GM18520 (cell line): ENCODE data around the gene GDPD2.
"Not testable (repeated sequence)": the region's sequence is repeated elsewhere in the genome, so short reads cannot be mapped to it uniquely, and the experiment has no call there.

Experiments used
- ATAC-seq: cut with Tn5 transposase; IDR thresholded peaks from one replicate; pipeline ENCODE4 v1.9.1; 2021; ENCODE audit not compliant: unreplicated experiment

The GDPD2 gene

DNA sequence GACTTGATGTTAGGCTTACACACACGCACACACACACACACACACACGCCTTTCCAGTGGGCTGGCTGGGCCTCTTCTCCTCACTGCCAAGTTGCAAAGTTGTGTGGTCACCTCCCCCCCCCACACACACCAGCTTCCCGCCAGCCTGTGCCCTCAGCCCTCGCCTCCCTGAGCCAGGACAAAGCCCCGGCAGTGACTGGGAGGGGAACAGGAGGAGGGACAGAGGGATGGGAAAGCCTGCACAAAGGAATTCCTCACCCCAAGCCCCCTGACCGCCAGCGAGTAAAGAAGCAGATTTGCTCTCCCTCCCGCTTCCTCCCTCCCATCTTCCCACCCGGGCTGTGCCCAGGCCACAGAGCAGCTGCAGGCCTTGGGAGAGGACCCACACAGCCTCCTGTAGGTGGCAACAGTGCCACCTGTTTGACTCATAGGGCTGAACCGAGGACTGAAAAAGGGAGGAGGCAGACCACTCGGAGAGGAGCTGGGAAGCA is at the start of gene GDPD2:
GDPD2 (plus strand) TSS at position 464 of the 491 bp plus-strand sequence. CDS start 1,671 bp downstream, outside the sequence.
- no peak for ATAC-seq

- ATAC-seq = no peak
Measured at GRCh38 chrX:70386235-70386634, 36.9 kb upstream of the GDPD2 start.

DNA sequence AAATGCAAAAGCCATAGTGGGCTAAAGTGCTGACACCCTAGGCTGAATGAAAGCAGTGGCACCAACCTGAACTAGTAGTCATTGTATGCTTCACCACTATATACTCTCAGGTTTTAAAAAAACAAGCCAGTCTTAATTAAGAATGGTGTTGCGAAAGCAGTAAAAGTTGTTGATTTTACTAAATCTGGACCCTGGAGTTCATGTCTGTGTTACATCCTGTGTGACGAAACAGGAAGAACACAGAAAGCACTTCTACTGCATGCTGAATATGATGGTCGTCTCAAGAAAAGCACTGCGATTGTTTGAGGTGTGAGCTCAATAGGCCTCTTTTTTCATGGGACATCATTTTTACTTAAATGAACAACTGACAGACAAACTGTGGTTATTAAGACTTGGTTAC is 24.2 kb upstream of the GDPD2 start:
- no peak for ATAC-seq

- not testable (repeated sequence) for ATAC-seq
Measured at GRCh38 chrX:70400181-70400580, 22.9 kb upstream of the GDPD2 start.

- ATAC-seq = no peak
Measured at GRCh38 chrX:70402721-70403120, 20.4 kb upstream of the GDPD2 start.

DNA sequence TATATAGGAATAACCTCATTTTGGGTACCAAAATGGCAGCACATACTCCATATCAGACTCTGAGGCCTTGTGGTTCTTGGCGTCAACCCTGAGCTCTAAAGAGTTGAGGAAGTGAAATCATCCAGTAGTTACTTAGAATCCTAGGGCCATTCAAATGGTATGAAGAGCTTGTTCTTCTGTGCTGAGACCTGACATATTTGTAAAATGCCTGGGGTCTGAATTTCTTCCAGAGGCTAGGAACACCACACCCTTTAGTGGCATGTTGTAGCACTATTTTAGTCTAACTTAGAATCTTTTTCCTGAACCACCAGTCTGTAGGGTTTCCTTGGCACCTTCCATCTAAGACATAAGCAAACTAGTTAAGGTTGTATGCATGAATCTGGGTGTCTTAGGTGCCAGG is 18.1 kb upstream of the GDPD2 start:
- ATAC-seq = no peak

- no peak for ATAC-seq
Measured at GRCh38 chrX:70410921-70411320, 12.2 kb upstream of the GDPD2 start.

GRCh38 chrX:70411475-70411874 is 11.6 kb upstream of the GDPD2 start:
- no peak for ATAC-seq

DNA sequence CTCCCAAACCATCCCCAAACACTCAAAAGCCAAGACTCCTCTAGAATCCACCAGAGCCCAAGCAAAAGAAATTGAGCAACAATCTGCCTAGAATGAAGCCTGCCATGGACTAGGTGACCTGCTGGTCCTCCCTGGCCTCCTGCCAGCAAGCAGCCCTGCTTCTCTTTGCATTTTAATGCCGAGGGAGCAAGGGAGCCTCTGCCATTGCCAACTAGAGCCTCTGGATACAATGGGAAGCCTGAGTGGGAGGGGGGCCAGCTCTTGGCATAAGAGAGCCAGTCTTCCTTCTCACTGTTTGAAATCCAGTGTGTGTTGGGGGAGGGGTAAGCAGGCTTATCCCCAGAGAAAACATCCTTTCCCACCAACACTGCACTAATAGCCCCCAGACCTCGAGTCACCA is 1.5 kb upstream of the GDPD2 start:
- ATAC-seq = no peak

DNA sequence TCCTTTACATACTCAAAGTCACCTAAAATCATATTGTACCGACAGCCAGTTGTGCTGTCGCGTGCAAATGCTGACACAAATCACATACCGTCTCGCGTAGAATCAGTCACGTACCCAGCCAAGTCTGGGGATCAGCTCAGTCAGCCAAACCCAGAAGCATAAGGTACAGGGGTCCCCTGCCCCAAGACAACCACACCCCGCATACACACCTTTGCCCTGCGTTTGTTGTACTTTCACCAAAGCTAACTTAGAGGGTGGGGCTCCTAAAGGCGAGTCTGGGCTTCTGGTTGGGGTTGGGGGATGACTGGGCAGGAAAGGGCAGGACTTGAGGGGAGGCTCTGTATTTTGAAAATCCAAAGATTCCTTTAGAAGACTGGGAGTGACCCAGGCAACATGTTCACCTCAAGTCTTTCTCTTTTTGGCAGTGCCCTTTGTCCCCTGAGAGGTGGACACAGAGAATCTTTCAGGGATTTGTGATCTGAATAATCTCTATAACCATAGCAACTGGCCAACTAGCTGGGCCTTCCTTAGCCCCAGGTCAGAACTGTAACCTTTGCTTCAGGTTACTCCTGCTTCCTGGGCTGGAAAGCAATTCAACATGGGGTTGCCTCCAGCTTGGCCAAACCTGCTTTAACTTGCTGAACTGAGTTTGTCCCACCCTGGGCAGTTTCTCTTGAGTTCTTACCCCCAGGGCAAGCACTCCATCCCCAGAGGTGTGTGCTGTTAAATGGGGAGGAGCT is 992 bp downstream of the GDPD2 start:
- no peak for ATAC-seq

GRCh38 chrX:70424801-70425200 is 1.7 kb downstream of the GDPD2 start:
- no peak for ATAC-seq

GRCh38 chrX:70426286-70427278 is 3.5 kb downstream of the GDPD2 start:
- no peak for ATAC-seq

GRCh38 chrX:70427365-70427764 is 4.3 kb downstream of the GDPD2 start:
- ATAC-seq = no peak

DNA sequence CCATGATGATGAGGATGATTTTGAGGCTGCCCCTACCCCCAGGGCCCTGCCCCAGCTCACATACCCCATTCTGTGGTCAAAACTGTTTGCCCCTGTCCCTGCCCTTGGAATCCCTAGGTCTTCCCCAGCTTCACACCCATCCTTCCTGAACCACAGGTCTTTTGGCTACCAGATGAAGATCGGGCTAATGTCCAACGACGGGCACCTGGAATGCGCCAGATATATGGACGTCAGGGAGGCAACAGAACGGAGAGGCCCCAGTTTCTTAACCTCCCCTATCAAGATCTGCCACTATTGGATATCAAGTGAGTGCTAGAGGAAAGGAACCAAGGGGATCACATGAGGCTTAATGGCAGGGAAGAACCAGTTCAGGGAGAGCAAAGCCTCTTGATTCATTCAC is 6.6 kb downstream of the GDPD2 start:
- ATAC-seq = no peak

GRCh38 chrX:70432936-70433847 is 10.1 kb downstream of the GDPD2 start:
- ATAC-seq = no peak

GRCh38 chrX:70433848-70434351 is 10.8 kb downstream of the GDPD2 start:
- peak; percentile 63 for ATAC-seq

GRCh38 chrX:70434352-70434866 is 11.3 kb downstream of the GDPD2 start:
- ATAC-seq = no peak

DNA sequence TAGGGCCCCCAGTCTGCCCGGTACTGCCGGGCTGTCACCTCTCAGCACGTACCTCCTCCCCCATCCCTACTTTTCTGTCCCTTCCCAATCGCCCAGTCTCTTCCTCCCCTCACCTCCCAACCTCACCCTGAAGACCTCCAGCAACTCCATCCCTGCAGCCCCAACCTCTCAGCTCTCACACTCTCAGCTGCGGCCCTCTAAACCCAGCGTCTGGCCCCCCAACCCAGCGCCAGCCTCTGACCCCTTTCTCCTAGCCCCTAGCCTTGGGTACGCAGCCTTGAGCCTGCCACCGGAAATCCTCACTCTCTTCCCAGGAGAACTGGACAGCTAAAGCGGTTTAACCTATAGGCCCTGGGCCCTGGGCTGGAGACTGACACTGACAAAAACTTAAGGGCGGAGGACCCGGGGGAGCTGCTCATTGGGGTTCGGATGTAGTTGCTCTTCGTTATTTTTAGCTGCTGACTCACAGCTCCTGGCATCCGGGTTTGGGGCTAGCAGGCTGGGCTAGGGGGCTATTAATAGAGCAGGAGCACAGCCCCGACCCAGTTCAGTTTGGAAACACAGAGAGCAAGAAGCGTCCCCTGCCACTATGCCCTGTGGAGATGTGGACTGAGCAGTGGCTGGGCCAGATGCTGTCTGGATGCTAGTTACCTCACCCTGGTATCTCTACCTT is 11.9 kb downstream of the GDPD2 start:
- ATAC-seq = no peak

GRCh38 chrX:70436343-70436742 is 13.2 kb downstream of the GDPD2 start:
- no peak for ATAC-seq

- no peak for ATAC-seq
Measured at GRCh38 chrX:70437011-70437410, 13.9 kb downstream of the GDPD2 start.
